ENCODE results near the gene TMEM255B.

The TMEM255B gene

GRCh38 chr13:113731192-113732175, 27.5 kb upstream of the TMEM255B start:
- peaks cover 15% of the 10 kb centered on the region for H3K27me3 Mint-ChIP-seq
- H3K27ac Mint-ChIP-seq: no peak overlapping the region
- no peaks in the 10 kb centered on the region for H3K4me1 Mint-ChIP-seq (ENCODE audit: low read depth)
- no peaks in the 10 kb centered on the region for H3K36me3 Mint-ChIP-seq (ENCODE audit: low read depth)
- no peaks in the 10 kb centered on the region for H3K9me3 Mint-ChIP-seq
- no peak overlapping the region for H3K4me3 Mint-ChIP-seq

GRCh38 chr13:113732176-113732960, 26.7 kb upstream of the TMEM255B start:
- Mint-ChIP-seq H3K36me3 (ENCODE audit: low read depth) (no peaks in the 10 kb centered on the region), H3K4me1 (ENCODE audit: low read depth) (no peaks in the 10 kb centered on the region)

GRCh38 chr13:113732961-113733950, 25.8 kb upstream of the TMEM255B start:
- Mint-ChIP-seq H3K36me3 (ENCODE audit: low read depth) (no peaks in the 10 kb centered on the region), H3K27me3 (peaks cover 15% of the 10 kb centered on the region), H3K27ac (no peak overlapping the region), H3K4me1 (ENCODE audit: low read depth) (no peaks in the 10 kb centered on the region), H3K4me3 (no peak overlapping the region), H3K9me3 (no peaks in the 10 kb centered on the region)

More at GRCh38 chr13:113732176-113732960, 26.7 kb upstream of the TMEM255B start:
- Mint-ChIP-seq H3K4me3 (no peak overlapping the region), H3K27me3 (peaks cover 15% of the 10 kb centered on the region), H3K27ac (no peak overlapping the region), H3K9me3 (no peaks in the 10 kb centered on the region)

- no peak overlapping the region for H3K4me3 Mint-ChIP-seq
- no peak overlapping the region for H3K27ac Mint-ChIP-seq
- H3K4me1 Mint-ChIP-seq (ENCODE audit: low read depth): no peaks in the 10 kb centered on the region
- peaks cover 7% of the 10 kb centered on the region for H3K27me3 Mint-ChIP-seq
- no peaks in the 10 kb centered on the region for H3K36me3 Mint-ChIP-seq (ENCODE audit: low read depth)
- no peaks in the 10 kb centered on the region for H3K9me3 Mint-ChIP-seq
Measured at GRCh38 chr13:113734099-113734825, 24.8 kb upstream of the TMEM255B start.

GRCh38 chr13:113734826-113735125, 24.2 kb upstream of the TMEM255B start:
- Mint-ChIP-seq H3K36me3 (ENCODE audit: low read depth) (no peaks in the 10 kb centered on the region), H3K27me3 (peaks cover 7% of the 10 kb centered on the region), H3K9me3 (no peaks in the 10 kb centered on the region), H3K27ac (no peak overlapping the region), H3K4me1 (ENCODE audit: low read depth) (no peaks in the 10 kb centered on the region), H3K4me3 (no peak overlapping the region)

GRCh38 chr13:113735194-113735593, 23.8 kb upstream of the TMEM255B start:
- Mint-ChIP-seq H3K4me3 (no peak overlapping the region), H3K27me3 (peaks cover 7% of the 10 kb centered on the region), H3K36me3 (ENCODE audit: low read depth) (no peaks in the 10 kb centered on the region), H3K9me3 (no peaks in the 10 kb centered on the region), H3K4me1 (ENCODE audit: low read depth) (no peaks in the 10 kb centered on the region), H3K27ac (no peak overlapping the region)

- Mint-ChIP-seq H3K4me3 (no peak overlapping the region), H3K9me3 (no peaks in the 10 kb centered on the region), H3K27me3 (peaks cover 5% of the 10 kb centered on the region), H3K36me3 (ENCODE audit: low read depth) (no peaks in the 10 kb centered on the region), H3K27ac (no peak overlapping the region), H3K4me1 (ENCODE audit: low read depth) (no peaks in the 10 kb centered on the region)
Measured at GRCh38 chr13:113735750-113736149, 23.3 kb upstream of the TMEM255B start.

- Mint-ChIP-seq H3K27ac (no peak overlapping the region), H3K27me3 (peaks cover 6% of the 10 kb centered on the region), H3K9me3 (no peaks in the 10 kb centered on the region), H3K36me3 (ENCODE audit: low read depth) (no peaks in the 10 kb centered on the region), H3K4me1 (ENCODE audit: low read depth) (peaks cover 3% of the 10 kb centered on the region), H3K4me3 (no peak overlapping the region)
Measured at GRCh38 chr13:113736258-113736731, 22.7 kb upstream of the TMEM255B start.

GRCh38 chr13:113737803-113738202, 21.2 kb upstream of the TMEM255B start:
- Mint-ChIP-seq H3K36me3 (ENCODE audit: low read depth) (no peaks in the 10 kb centered on the region), H3K27me3 (peaks cover 15% of the 10 kb centered on the region), H3K9me3 (no peaks in the 10 kb centered on the region)

GRCh38 chr13:113739527-113740285, 19.3 kb upstream of the TMEM255B start:
- H3K36me3 Mint-ChIP-seq (ENCODE audit: low read depth): no peaks in the 10 kb centered on the region
- H3K27ac Mint-ChIP-seq: no peak overlapping the region
- H3K9me3 Mint-ChIP-seq: no peaks in the 10 kb centered on the region

More at GRCh38 chr13:113737803-113738202, 21.2 kb upstream of the TMEM255B start:
- H3K4me3 Mint-ChIP-seq: no peak overlapping the region
- H3K27ac Mint-ChIP-seq: no peak overlapping the region
- H3K4me1 Mint-ChIP-seq (ENCODE audit: low read depth): peaks cover 18% of the 10 kb centered on the region

GRCh38 chr13:113740286-113740556, 18.8 kb upstream of the TMEM255B start:
- Mint-ChIP-seq H3K27ac (no peak overlapping the region), H3K4me1 (ENCODE audit: low read depth) (peaks cover 20% of the 10 kb centered on the region), H3K9me3 (no peaks in the 10 kb centered on the region), H3K4me3 (no peak overlapping the region), H3K36me3 (ENCODE audit: low read depth) (no peaks in the 10 kb centered on the region), H3K27me3 (peaks cover 19% of the 10 kb centered on the region)

More at GRCh38 chr13:113739527-113740285, 19.3 kb upstream of the TMEM255B start:
- H3K27me3 Mint-ChIP-seq: peaks cover 17% of the 10 kb centered on the region
- H3K4me1 Mint-ChIP-seq (ENCODE audit: low read depth): peaks cover 20% of the 10 kb centered on the region
- no peak overlapping the region for H3K4me3 Mint-ChIP-seq

- Mint-ChIP-seq H3K36me3 (ENCODE audit: low read depth) (no peaks in the 10 kb centered on the region), H3K9me3 (no peaks in the 10 kb centered on the region), H3K27me3 (peaks cover 19% of the 10 kb centered on the region), H3K27ac (no peak overlapping the region), H3K4me1 (ENCODE audit: low read depth) (peaks cover 20% of the 10 kb centered on the region), H3K4me3 (no peak overlapping the region)
Measured at GRCh38 chr13:113740661-113741060, 18.4 kb upstream of the TMEM255B start.

- Mint-ChIP-seq H3K4me1 (ENCODE audit: low read depth) (peaks cover 20% of the 10 kb centered on the region), H3K27me3 (peaks cover 19% of the 10 kb centered on the region), H3K27ac (no peak overlapping the region), H3K4me3 (peak overlapping the region; percentile 19), H3K9me3 (no peaks in the 10 kb centered on the region), H3K36me3 (ENCODE audit: low read depth) (no peaks in the 10 kb centered on the region)
Measured at GRCh38 chr13:113741191-113741668, 17.8 kb upstream of the TMEM255B start.

Data from stimulated activated naive CD8-positive, alpha-beta T cell treated with anti-CD3 and anti-CD28 coated beads, Interleukin-15, Interleukin-2, amounts not matched to agents 100 ng/mL and 50 ng/mL, for 24 hours (primary cell).